Esophagus squamous epithelium (tissue), 5 donors: ENCODE measurements around the gene ARAP2. TPM values are rescaled to one million over a fixed set of nuclear protein-coding genes. Genes with fewer than 3 reads are reported as not detected.

Experiments used
- DNase-seq: peaks from one replicate; lab custom pipeline; 2025; lab: John Stamatoyannopoulos, UW
- H3K27ac ChIP-seq, 4 donors: fragments of 200-600 bp; sonication (generic); one replicate each; pipeline ENCODE4 v1.5.1; 2016 to 2019; ENCODE audit warnings: mild to moderate bottlenecking in 1 of 4
- H3K27me3 ChIP-seq, 4 donors: fragments of 200-600 bp; sonication (generic); 1 replicate in 3 of 4; 2 replicates in 1 of 4; pipeline versions ENCODE4 v1.5.1 to v1.6.0; 2017 to 2021; ENCODE audit warnings: antibody characterized with exemption in 1 of 4
- H3K36me3 ChIP-seq, 3 donors: fragments of 200-600 bp; sonication (generic); one replicate each; pipeline ENCODE4 v1.5.1; 2016 to 2019
- H3K4me1 ChIP-seq, 3 donors: fragments of 200-600 bp; sonication (generic); one replicate each; pipeline ENCODE4 v1.5.1; 2017 to 2019
- H3K4me3 ChIP-seq, 4 donors: fragments of 200-600 bp; sonication (generic); 1 replicate in 3 of 4; 2 replicates in 1 of 4; pipeline ENCODE4 v1.5.1; 2016 to 2019; ENCODE audit warnings: mild to moderate bottlenecking in 2 of 4, moderate library complexity in 1 of 4
- H3K9me3 ChIP-seq, 3 donors: fragments of 200-600 bp; sonication (generic); one replicate each; pipeline ENCODE4 v1.5.1; 2016 to 2019
- POLR2A ChIP-seq, 4 donors: fragments of 450-650 bp; IDR thresholded peaks; one replicate each; pipeline ENCODE4 v1.6.1; 2017; ENCODE audit warnings: antibody characterized with exemption in 4 of 4, mild to moderate bottlenecking in 4 of 4, moderate library complexity in 3 of 4
- WGBS, 2 donors: methylation state at CpG; one replicate each; pipeline ENCODE4 v1.1.5; 2018; 5-methylcytosine and 5-hydroxymethylcytosine counted together
- intact Hi-C: fragments of 100-400 bp; cut with DNase I; formaldehyde crosslinking; loops from one replicate; pipeline ENCODE4 v1.15.0; 2022
- total RNA-seq, 4 donors: library from RNA; depleted of rRNA; stranded (reverse); fragments of >200 nt; gene quantifications; one replicate each; pipeline ENCODE4 v1.1.0, GENCODE V29; 2016
- TF ChIP-seq, protein P1 (sequence below), 6 experiments: fragments of 450-650 bp in 4 of 6; fragments of 200-600 bp in 2 of 6; sonication (generic) in 2 of 6; IDR thresholded peaks; one replicate each; pipeline ENCODE4 v1.5.1; 2016 to 2019; ENCODE audit warnings: antibody characterized with exemption in 6 of 6, mild to moderate bottlenecking in 4 of 6, moderate library complexity in 4 of 6
- donor health status: DM: yes; HTN: yes; CAD: no.

Gene ARAP2
- total RNA-seq, 4 donors from 2014 or later: 28.5 to 65.8 (median 46.9) TPM

DNA sequence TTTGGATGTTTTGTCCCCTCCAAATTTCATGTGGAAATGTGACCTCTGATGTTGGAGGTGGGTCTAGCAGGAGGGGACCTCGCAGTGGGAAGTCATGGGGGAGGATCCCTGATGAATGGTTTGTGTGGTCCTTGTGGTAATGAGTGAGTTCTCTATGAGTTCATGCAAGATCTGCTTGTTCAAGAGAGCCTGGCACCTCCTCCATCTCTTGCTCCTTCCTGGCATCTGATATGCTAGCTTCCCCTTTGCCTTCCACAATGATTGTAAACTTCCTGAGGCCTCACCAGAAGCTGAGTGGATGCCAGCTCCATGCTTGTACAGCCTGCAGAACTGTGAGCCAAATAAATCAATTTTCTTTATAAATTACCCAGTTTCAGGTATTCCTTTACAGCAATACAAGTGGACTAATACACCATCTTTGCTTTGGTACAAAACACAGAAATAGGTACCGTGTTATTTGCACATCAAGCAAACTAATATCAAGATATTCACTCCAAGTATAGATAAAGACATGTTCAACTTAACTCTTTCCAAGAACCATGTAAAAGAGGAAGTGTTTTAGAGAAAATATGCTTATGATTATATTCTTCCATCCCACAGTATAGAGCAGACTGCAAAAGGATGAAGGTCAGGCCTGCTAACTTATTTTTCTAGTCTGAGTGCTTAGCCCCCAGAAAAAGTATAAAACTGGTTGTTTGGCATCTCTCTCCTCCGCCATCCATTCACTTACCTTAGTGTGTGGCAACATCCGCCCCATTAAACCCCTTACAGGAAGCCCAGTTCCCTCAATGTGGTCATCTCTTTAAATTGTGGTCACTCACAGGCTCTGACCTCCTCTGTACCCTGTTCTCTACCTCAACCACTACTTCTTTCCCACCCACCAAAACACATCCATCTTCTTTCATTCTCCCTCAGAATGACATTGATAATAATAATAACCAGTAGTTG is 6.7 kb downstream of the ARAP2 start:
- no peak for TF ChIP-seq POLR2A (IDR thresholded peaks at IDR 0.05)
- TF ChIP-seq, protein P1, sequence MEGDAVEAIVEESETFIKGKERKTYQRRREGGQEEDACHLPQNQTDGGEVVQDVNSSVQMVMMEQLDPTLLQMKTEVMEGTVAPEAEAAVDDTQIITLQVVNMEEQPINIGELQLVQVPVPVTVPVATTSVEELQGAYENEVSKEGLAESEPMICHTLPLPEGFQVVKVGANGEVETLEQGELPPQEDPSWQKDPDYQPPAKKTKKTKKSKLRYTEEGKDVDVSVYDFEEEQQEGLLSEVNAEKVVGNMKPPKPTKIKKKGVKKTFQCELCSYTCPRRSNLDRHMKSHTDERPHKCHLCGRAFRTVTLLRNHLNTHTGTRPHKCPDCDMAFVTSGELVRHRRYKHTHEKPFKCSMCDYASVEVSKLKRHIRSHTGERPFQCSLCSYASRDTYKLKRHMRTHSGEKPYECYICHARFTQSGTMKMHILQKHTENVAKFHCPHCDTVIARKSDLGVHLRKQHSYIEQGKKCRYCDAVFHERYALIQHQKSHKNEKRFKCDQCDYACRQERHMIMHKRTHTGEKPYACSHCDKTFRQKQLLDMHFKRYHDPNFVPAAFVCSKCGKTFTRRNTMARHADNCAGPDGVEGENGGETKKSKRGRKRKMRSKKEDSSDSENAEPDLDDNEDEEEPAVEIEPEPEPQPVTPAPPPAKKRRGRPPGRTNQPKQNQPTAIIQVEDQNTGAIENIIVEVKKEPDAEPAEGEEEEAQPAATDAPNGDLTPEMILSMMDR (IDR thresholded peaks at IDR 0.05): no peak
- H3K27ac ChIP-seq: no peak overlapping the region
- H3K9me3 ChIP-seq: no peaks in the 10 kb centered on the region
- peaks cover 0 to 7% (median 0%) of the 10 kb centered on the region in 3 donors for H3K36me3 ChIP-seq
- H3K27me3 ChIP-seq: no peaks in the 10 kb centered on the region
- no peak for DNase-seq
- no peak overlapping the region for H3K4me3 ChIP-seq
- 69 to 76% methylated on average over 4 of the region's 4 CpGs for WGBS, 2 donors
- peaks cover 4 to 32% (median 5%) of the 10 kb centered on the region in 3 donors for H3K4me1 ChIP-seq
- intact Hi-C loops: no loop called here

DNA sequence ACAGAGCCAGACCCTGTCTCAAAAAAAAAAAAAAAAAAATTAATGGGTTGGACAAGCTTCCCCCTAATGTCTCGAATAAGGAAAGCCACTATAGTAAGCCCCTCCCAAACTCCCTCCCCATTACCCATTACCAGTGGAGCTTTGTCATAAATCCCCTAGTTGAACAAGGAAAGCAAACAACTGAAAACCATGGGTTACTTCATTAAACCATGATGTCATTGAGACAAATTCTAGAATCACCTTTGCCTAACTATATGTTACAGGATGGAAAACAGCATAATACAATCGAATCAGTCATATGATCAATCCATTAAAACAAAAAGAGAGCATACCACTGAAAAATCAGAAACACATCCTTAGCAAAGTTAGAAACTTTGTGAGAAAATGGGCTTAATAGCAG is 8.2 kb downstream of the ARAP2 start:
- Histone ChIP-seq H3K4me1 (peaks cover under 1 to 19% (median 4%) of the 10 kb centered on the region in 3 donors), H3K4me3 (no peak overlapping the region), H3K36me3 (peaks cover 0 to 7% (median 0%) of the 10 kb centered on the region in 3 donors), H3K27ac (no peak overlapping the region), H3K27me3 (no peaks in the 10 kb centered on the region), H3K9me3 (no peaks in the 10 kb centered on the region)
- DNase-seq: no peak
- 87 to 93% methylated on average over 2 of the region's 2 CpGs for WGBS, 2 donors
- TF ChIP-seq, protein P1 (IDR thresholded peaks at IDR 0.05): no peak
- TF ChIP-seq POLR2A (IDR thresholded peaks at IDR 0.05): no peak
- intact Hi-C loops: no loop called here

GRCh38 chr4:36235306-36235705 is 9.0 kb downstream of the ARAP2 start:
- no peak for DNase-seq
- no peak for TF ChIP-seq POLR2A (IDR thresholded peaks at IDR 0.05)
- TF ChIP-seq, protein P1 (IDR thresholded peaks at IDR 0.05): no peak

DNA sequence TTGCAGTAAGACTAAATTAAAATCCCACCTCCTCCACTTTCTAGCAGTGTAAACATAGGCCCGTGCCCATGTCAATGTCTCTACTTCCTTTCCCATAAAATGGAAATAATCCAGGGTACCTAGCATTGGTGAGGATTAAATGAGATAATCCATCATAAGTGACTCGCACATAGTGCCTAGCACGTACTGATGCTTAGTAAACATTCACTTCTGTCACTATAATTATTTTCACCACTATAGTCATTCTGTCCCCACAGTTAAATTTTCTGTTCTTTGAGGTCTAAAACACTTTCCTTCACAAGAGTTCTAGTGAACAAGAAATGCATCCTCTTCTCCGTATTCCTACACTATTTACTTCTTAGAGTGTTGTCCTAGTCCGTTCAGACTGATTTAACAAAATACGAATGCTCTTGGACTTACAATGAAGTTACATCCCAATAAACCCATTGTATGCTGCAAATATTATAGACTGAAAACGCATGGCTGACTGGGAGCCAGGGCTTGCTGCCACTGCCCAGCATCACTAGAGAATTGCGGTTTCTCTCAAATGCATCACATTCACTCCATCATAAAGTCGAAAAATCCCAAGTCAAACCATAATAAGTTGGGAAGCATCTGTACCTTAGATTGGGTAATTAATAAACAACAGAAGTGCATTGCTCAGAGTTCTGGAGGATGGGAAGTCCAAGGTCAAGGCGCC is 10.6 kb downstream of the ARAP2 start:
- intact Hi-C loops: no loop called here
- Histone ChIP-seq H3K27ac (no peak overlapping the region), H3K27me3 (no peaks in the 10 kb centered on the region), H3K4me3 (no peak overlapping the region), H3K36me3 (peaks cover 0 to 12% (median 0%) of the 10 kb centered on the region in 3 donors), H3K9me3 (no peaks in the 10 kb centered on the region), H3K4me1 (peaks cover 0 to 19% (median 0%) of the 10 kb centered on the region in 3 donors)
- 81 to 86% methylated on average over 10 of the region's 10 CpGs for WGBS, 2 donors
- DNase-seq: no peak
- TF ChIP-seq, protein P1 (IDR thresholded peaks at IDR 0.05): no peak
- TF ChIP-seq POLR2A (IDR thresholded peaks at IDR 0.05): no peak

More at GRCh38 chr4:36235306-36235705, 9.0 kb downstream of the ARAP2 start:
- peaks cover 0 to 7% (median 0%) of the 10 kb centered on the region in 3 donors for H3K36me3 ChIP-seq
- intact Hi-C loops: no loop called here
- no peak overlapping the region for H3K4me3 ChIP-seq
- H3K9me3 ChIP-seq: no peaks in the 10 kb centered on the region
- peaks cover 0 to 22% (median under 1%) of the 10 kb centered on the region in 3 donors for H3K4me1 ChIP-seq
- 54 to 56% methylated on average over 3 of the region's 3 CpGs for WGBS, 2 donors
- no peak overlapping the region for H3K27ac ChIP-seq
- H3K27me3 ChIP-seq: no peaks in the 10 kb centered on the region
